ENCODE measurements around the gene AMACR.

DNA sequence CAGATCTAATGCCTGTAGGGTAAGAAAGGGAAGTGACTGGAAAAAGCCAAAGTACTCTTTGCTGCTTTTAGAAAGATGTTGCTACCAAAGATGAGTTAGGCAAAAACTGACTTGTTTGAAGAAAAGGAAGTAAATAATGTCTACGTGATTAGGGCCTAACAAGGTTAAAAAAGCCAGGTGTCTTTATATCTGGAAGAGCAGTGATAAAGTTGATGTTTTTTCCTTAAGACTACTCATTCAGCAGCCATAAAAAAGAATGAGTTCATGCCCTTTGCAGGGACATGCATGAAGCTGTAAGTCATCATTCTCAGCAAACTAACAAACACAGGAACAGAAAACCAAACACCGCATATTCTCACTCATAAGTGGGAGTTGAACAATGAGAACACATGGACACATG lies 13.5 kb upstream of the AMACR start:
- TF ChIP-seq, protein P1, sequence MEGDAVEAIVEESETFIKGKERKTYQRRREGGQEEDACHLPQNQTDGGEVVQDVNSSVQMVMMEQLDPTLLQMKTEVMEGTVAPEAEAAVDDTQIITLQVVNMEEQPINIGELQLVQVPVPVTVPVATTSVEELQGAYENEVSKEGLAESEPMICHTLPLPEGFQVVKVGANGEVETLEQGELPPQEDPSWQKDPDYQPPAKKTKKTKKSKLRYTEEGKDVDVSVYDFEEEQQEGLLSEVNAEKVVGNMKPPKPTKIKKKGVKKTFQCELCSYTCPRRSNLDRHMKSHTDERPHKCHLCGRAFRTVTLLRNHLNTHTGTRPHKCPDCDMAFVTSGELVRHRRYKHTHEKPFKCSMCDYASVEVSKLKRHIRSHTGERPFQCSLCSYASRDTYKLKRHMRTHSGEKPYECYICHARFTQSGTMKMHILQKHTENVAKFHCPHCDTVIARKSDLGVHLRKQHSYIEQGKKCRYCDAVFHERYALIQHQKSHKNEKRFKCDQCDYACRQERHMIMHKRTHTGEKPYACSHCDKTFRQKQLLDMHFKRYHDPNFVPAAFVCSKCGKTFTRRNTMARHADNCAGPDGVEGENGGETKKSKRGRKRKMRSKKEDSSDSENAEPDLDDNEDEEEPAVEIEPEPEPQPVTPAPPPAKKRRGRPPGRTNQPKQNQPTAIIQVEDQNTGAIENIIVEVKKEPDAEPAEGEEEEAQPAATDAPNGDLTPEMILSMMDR (IDR thresholded peaks at IDR 0.05 in 8 of 11, conservative IDR thresholded peaks at IDR 0.05 in 3 of 11), result no peak
- no peak for TF ChIP-seq POLR2AphosphoS5 (IDR thresholded peaks at IDR 0.05)
